Loucy (cell line): ENCODE data around the gene CACFD1.
"Not testable (repeated sequence)": the region's sequence is repeated elsewhere in the genome, so short reads cannot be mapped to it uniquely, and the experiment has no call there.

Experiments
- H2AFZ ChIP-seq: fragments of 200-600 bp; sonication (generic); 2 replicates; pipeline ENCODE4 v1.6.0; 2016; ENCODE audit warnings: antibody characterized with exemption, mild to moderate bottlenecking, low read length, moderate library complexity
- H3F3A ChIP-seq: fragments of 200-600 bp; 2 replicates; pipeline ENCODE4 v1.6.0; 2016; ENCODE audit warnings: antibody characterized with exemption, low read depth, mild to moderate bottlenecking
- H3K27me3 ChIP-seq: fragments of 200-600 bp; sonication (generic); 2 replicates; pipeline ENCODE4 v1.6.1; 2014; ENCODE audit warnings: low read length, mild to moderate bottlenecking; ENCODE audit not compliant: insufficient read depth, poor library complexity, severe bottlenecking
- H3K36me3 ChIP-seq: fragments of 200-600 bp; sonication (generic); 2 replicates; pipeline ENCODE4 v1.6.1; 2016; ENCODE audit warnings: low read length; ENCODE audit not compliant: insufficient read depth
- H3K4me1 ChIP-seq: fragments of 200-600 bp; sonication (generic); 2 replicates; pipeline ENCODE4 v1.5.1; 2014; ENCODE audit warnings: low read length, mild to moderate bottlenecking; ENCODE audit not compliant: insufficient read depth, poor library complexity, severe bottlenecking
- H3K4me2 ChIP-seq: fragments of 200-600 bp; sonication (generic); 2 replicates; pipeline ENCODE4 v1.6.0; 2014; ENCODE audit warnings: antibody characterized with exemption, low read length, low read depth, mild to moderate bottlenecking; ENCODE audit not compliant: poor library complexity, severe bottlenecking
- H3K4me3 ChIP-seq: fragments of 200-600 bp; sonication (generic); 2 replicates; pipeline ENCODE4 v1.5.1; 2014; ENCODE audit warnings: low read length, mild to moderate bottlenecking, mixed read lengths; ENCODE audit not compliant: poor library complexity, severe bottlenecking
- H3K79me2 ChIP-seq: fragments of 200-600 bp; sonication (generic); 2 replicates; pipeline ENCODE4 v1.6.1; 2014; ENCODE audit warnings: low read length; ENCODE audit not compliant: insufficient read depth
- H3K9ac ChIP-seq: fragments of 200-600 bp; sonication (generic); 2 replicates; pipeline ENCODE4 v1.6.0; 2014; ENCODE audit warnings: mild to moderate bottlenecking, low read depth, low read length, moderate library complexity; ENCODE audit not compliant: poor library complexity, severe bottlenecking
- H3K9me2 ChIP-seq: fragments of 200-600 bp; sonication (generic); replicated peaks from 2 replicates; pipeline ENCODE4 v1.6.1; 2016; ENCODE audit warnings: low read depth, low read length, mixed read lengths
- H3K9me3 ChIP-seq: fragments of 200-600 bp; sonication (generic); 2 replicates; pipeline ENCODE4 v1.6.1; 2014; ENCODE audit warnings: mild to moderate bottlenecking, antibody characterized with exemption, low read length, low read depth; ENCODE audit not compliant: insufficient read depth
- H4K20me1 ChIP-seq: fragments of 200-600 bp; sonication (generic); 2 replicates; pipeline ENCODE4 v1.6.0; 2014; ENCODE audit warnings: antibody characterized with exemption, low read length, mild to moderate bottlenecking; ENCODE audit not compliant: insufficient read depth, poor library complexity, severe bottlenecking
- CTCF ChIP-seq: fragments of 200-600 bp; sonication (generic); conservative IDR thresholded peaks from 2 replicates; pipeline ENCODE4 v1.5.1; 2014; ENCODE audit warnings: mild to moderate bottlenecking, antibody characterized with exemption, low read length
- EZH2phosphoT487 ChIP-seq: fragments of 200-600 bp; IDR thresholded peaks from 2 replicates; pipeline ENCODE4 v1.6.1; 2018; ENCODE audit warnings: antibody characterized with exemption, mild to moderate bottlenecking, moderate library complexity, borderline replicate concordance

The CACFD1 gene

GRCh38 chr9:133448487-133448972, 11.2 kb upstream of the CACFD1 start:
- no peaks in the 10 kb centered on the region for H3K9me3 ChIP-seq
- H3K9me2 ChIP-seq, result no peaks in the 10 kb centered on the region
- H3K4me2 ChIP-seq, result no peak overlapping the region
- no peaks in the 10 kb centered on the region for H3K79me2 ChIP-seq
- no peaks in the 10 kb centered on the region for H3K4me1 ChIP-seq
- no peak overlapping the region for H3K4me3 ChIP-seq
- no peak overlapping the region for H2AFZ ChIP-seq
- no peaks in the 10 kb centered on the region for H3K36me3 ChIP-seq
- H3K27me3 ChIP-seq, result no peaks in the 10 kb centered on the region
- H3F3A ChIP-seq, result no peaks in the 10 kb centered on the region
- TF ChIP-seq CTCF (no peak), EZH2phosphoT487 (no peak)
- no peak overlapping the region for H3K9ac ChIP-seq
- H4K20me1 ChIP-seq, result no peaks in the 10 kb centered on the region

- TF ChIP-seq EZH2phosphoT487, result no peak
- no peak for TF ChIP-seq CTCF
Observed at GRCh38 chr9:133449760-133450159, 10.0 kb upstream of the CACFD1 start.

GRCh38 chr9:133451865-133452264, 7.9 kb upstream of the CACFD1 start:
- H3K27me3 ChIP-seq, H3K4me1 ChIP-seq: not testable (repeated sequence)

More at GRCh38 chr9:133449760-133450159, 10.0 kb upstream of the CACFD1 start:
- no peaks in the 10 kb centered on the region for H3K36me3 ChIP-seq
- no peaks in the 10 kb centered on the region for H3K9me3 ChIP-seq
- H3F3A ChIP-seq, result no peaks in the 10 kb centered on the region
- H3K79me2 ChIP-seq, result no peaks in the 10 kb centered on the region
- no peaks in the 10 kb centered on the region for H3K27me3 ChIP-seq
- no peak overlapping the region for H3K9ac ChIP-seq
- H3K9me2 ChIP-seq, result no peaks in the 10 kb centered on the region
- no peak overlapping the region for H2AFZ ChIP-seq
- no peak overlapping the region for H3K4me3 ChIP-seq
- H4K20me1 ChIP-seq, result no peaks in the 10 kb centered on the region
- H3K4me2 ChIP-seq, result no peak overlapping the region
- H3K4me1 ChIP-seq, result no peaks in the 10 kb centered on the region

GRCh38 chr9:133452562-133452961, 7.2 kb upstream of the CACFD1 start:
- no peaks in the 10 kb centered on the region for H3F3A ChIP-seq
- H3K9ac ChIP-seq, result no peak overlapping the region
- no peaks in the 10 kb centered on the region for H3K4me1 ChIP-seq
- H3K4me2 ChIP-seq, result no peak overlapping the region
- H3K36me3 ChIP-seq, result no peaks in the 10 kb centered on the region
- TF ChIP-seq EZH2phosphoT487, result no peak
- no peak for TF ChIP-seq CTCF
- no peaks in the 10 kb centered on the region for H3K27me3 ChIP-seq
- H3K4me3 ChIP-seq, result no peak overlapping the region
- H3K9me2 ChIP-seq, result no peaks in the 10 kb centered on the region
- H3K79me2 ChIP-seq, result no peaks in the 10 kb centered on the region
- H2AFZ ChIP-seq, result no peak overlapping the region
- no peaks in the 10 kb centered on the region for H4K20me1 ChIP-seq
- no peaks in the 10 kb centered on the region for H3K9me3 ChIP-seq

More at GRCh38 chr9:133451865-133452264, 7.9 kb upstream of the CACFD1 start:
- H3K9me2 ChIP-seq, H3K79me2 ChIP-seq, H3K36me3 ChIP-seq, H3K4me3 ChIP-seq, H3K9me3 ChIP-seq, H3F3A ChIP-seq, H3K9ac ChIP-seq, H4K20me1 ChIP-seq, H2AFZ ChIP-seq, H3K4me2 ChIP-seq: not testable (repeated sequence)
